Transverse colon (tissue), 4 donors: Measurements from ENCODE around the gene CD74. TPM values are rescaled to one million over a fixed set of nuclear protein-coding genes. Genes with fewer than 3 reads are reported as not detected.
"Not testable (repeated sequence)": the region's sequence is repeated elsewhere in the genome, so short reads cannot be mapped to it uniquely, and the experiment has no call there.

Source experiments
- DNase-seq: peaks from one replicate; pipeline ENCODE4 v3.0.0-alpha.2; 2019
- H3K27ac ChIP-seq, 4 donors: fragments of 200-600 bp; sonication (generic); 2 replicates each; pipeline ENCODE4 v1.5.1; 2016 to 2018; ENCODE audit warnings: inconsistent platforms in 4 of 4
- H3K27me3 ChIP-seq: fragments of 200-600 bp; sonication (generic); 2 replicates; pipeline ENCODE4 v1.5.1; 2017; ENCODE audit warnings: inconsistent platforms
- H3K36me3 ChIP-seq, 4 donors: fragments of 200-600 bp; sonication (generic); 2 replicates each; pipeline ENCODE4 v1.5.1; 2017 to 2019; ENCODE audit warnings: inconsistent platforms in 4 of 4
- H3K4me1 ChIP-seq, 4 donors: fragments of 200-600 bp; sonication (generic); 2 replicates each; pipeline ENCODE4 v1.5.1; 2017 to 2020; ENCODE audit warnings: inconsistent platforms in 4 of 4
- H3K4me3 ChIP-seq, 4 donors: fragments of 200-600 bp; sonication (generic); 1 replicate in 1 of 4; 2 replicates in 3 of 4; pipeline versions ENCODE4 v1.5.1 to v1.6.1; 2017 to 2019; ENCODE audit warnings: inconsistent platforms in 4 of 4
- H3K9me3 ChIP-seq, 2 donors: fragments of 200-600 bp; sonication (generic); 2 replicates each; pipeline ENCODE4 v1.5.1; 2017 to 2019; ENCODE audit warnings: inconsistent platforms in 2 of 2
- CTCF ChIP-seq, 5 experiments: fragments of 200-600 bp in 3 of 5; fragments of 450-650 bp in 2 of 5; sonication (generic) in 3 of 5; IDR thresholded peaks; 1 replicate in 2 of 5; 2 replicates in 3 of 5; pipeline ENCODE4 v1.5.1; 2016 to 2017; ENCODE audit warnings: antibody characterized with exemption in 5 of 5, inconsistent platforms in 3 of 5, mild to moderate bottlenecking in 2 of 5, moderate library complexity in 1 of 5
- EP300 ChIP-seq: sonication (generic); formaldehyde crosslinking; IDR thresholded peaks from one replicate; pipeline ENCODE4 v1.6.1; 2017; ENCODE audit warnings: antibody characterized with exemption, low read depth
- POLR2A ChIP-seq: fragments of 450-650 bp; IDR thresholded peaks from one replicate; pipeline ENCODE4 v1.6.1; 2016; ENCODE audit warnings: antibody characterized with exemption, mild to moderate bottlenecking, moderate library complexity
- POLR2AphosphoS5 ChIP-seq, 3 donors: sonication (generic); formaldehyde crosslinking; IDR thresholded peaks; one replicate each; pipeline ENCODE4 v1.6.1; 2016; ENCODE audit warnings: antibody characterized with exemption in 3 of 3
- WGBS, 2 donors: methylation state at CpG; one replicate each; pipeline ENCODE4 v1.1.5; 2018; ENCODE audit warnings: low coverage in 1 of 2; 5-methylcytosine and 5-hydroxymethylcytosine counted together
- in situ Hi-C, 4 donors: fragments of 200-750 bp; cut with MboI; loops; one replicate each; pipeline versions ENCODE4 v1.15.0 to v1.15.1; 2017; ENCODE audit warnings: low sequenced_read_pairs in 3 of 4, low pct_ligation_motif_present in 1 of 4, low pct_unique_long_range_greater_than_20kb in 1 of 4
- intact Hi-C: fragments of 100-400 bp; cut with DNase I; formaldehyde crosslinking; loops from one replicate; pipeline ENCODE4 v1.15.1; 2023; ENCODE audit warnings: low total_unique reads
- total RNA-seq, 4 donors: library from RNA; depleted of rRNA; stranded (reverse); fragments of >200 nt; gene quantifications; one replicate each; pipeline ENCODE4 v1.1.0, GENCODE V29; 2016

Gene CD74
- total RNA-seq, 4 donors from 2014 or later, result 54.3 to 451 (median 259) TPM

GRCh38 chr5:150457562-150458240 lies 45.0 kb upstream of the CD74 start:
- TF ChIP-seq EP300, result no peak
- no peak for TF ChIP-seq POLR2AphosphoS5 (IDR thresholded peaks at IDR 0.05)
- no peak for TF ChIP-seq CTCF (IDR thresholded peaks at IDR 0.05)
- no peak for TF ChIP-seq POLR2A

GRCh38 chr5:150457121-150457520 lies 44.4 kb upstream of the CD74 start:
- Histone ChIP-seq H3K4me3 (no peak overlapping the region), H3K4me1 (peaks cover 0 to 17% (median 7%) of the 10 kb centered on the region in 4 donors), H3K36me3 (no peaks in the 10 kb centered on the region), H3K9me3 (no peaks in the 10 kb centered on the region), H3K27ac (no peak overlapping the region), H3K27me3 (no peaks in the 10 kb centered on the region)
- in situ Hi-C loops, result loop anchor here (10.0 to 25.0 kb wide), 3 partner anchors 78 to 205 kb away; partner anchors contain the start of gene MYOZ3 (in 3 of the 4)
- DNase-seq, result no peak
- no peak for TF ChIP-seq POLR2A
- no peak for TF ChIP-seq EP300
- no peak for TF ChIP-seq CTCF (IDR thresholded peaks at IDR 0.05)
- TF ChIP-seq POLR2AphosphoS5 (IDR thresholded peaks at IDR 0.05), result no peak
- 63 to 65% methylated on average over 6 of the region's 6 CpGs for WGBS, 2 donors
- intact Hi-C loops, result loop anchor here (5.0 to 10.0 kb wide), 3 partner anchors 65 to 198 kb away; no protein-coding TSS in a partner anchor

More at GRCh38 chr5:150457562-150458240, 45.0 kb upstream of the CD74 start:
- no peaks in the 10 kb centered on the region for H3K27me3 ChIP-seq
- in situ Hi-C loops, result loop anchor here (10.0 to 25.0 kb wide), 3 partner anchors 77 to 205 kb away; partner anchors contain the start of gene MYOZ3 (in 3 of the 4)
- WGBS, 2 donors, result 89% methylated on average over 16 of the region's 16 CpGs; no CpG with 5 or more reads in 1 of the 2 donors
- no peaks in the 10 kb centered on the region for H3K36me3 ChIP-seq
- no peak overlapping the region for H3K27ac ChIP-seq
- no peaks in the 10 kb centered on the region for H3K9me3 ChIP-seq
- H3K4me1 ChIP-seq, result peaks cover 0 to 17% (median 7%) of the 10 kb centered on the region in 4 donors
- DNase-seq, result no peak
- intact Hi-C loops, result loop anchor here (5.0 to 10.0 kb wide), 3 partner anchors 65 to 197 kb away; no protein-coding TSS in a partner anchor
- no peak overlapping the region for H3K4me3 ChIP-seq

- Histone ChIP-seq H3K27ac (no peak overlapping the region), H3K4me1 (peaks cover 0 to 15% (median 7%) of the 10 kb centered on the region in 4 donors), H3K27me3 (no peaks in the 10 kb centered on the region), H3K36me3 (no peaks in the 10 kb centered on the region), H3K9me3 (no peaks in the 10 kb centered on the region), H3K4me3 (no peak overlapping the region)
- WGBS, 2 donors, result 68 to 79% methylated on average over 4 to 9 of the region's 9 CpGs
- in situ Hi-C loops (loop anchor here (10.0 to 25.0 kb wide), 3 partner anchors 80 to 208 kb away; partner anchors contain the start of gene MYOZ3 (in 3 of the 4)), intact Hi-C loops (loop anchor here (5.0 to 10.0 kb wide), 3 partner anchors 68 to 200 kb away; no protein-coding TSS in a partner anchor)
- DNase-seq, result no peak
- TF ChIP-seq CTCF (IDR thresholded peaks at IDR 0.05) (no peak), EP300 (no peak), POLR2AphosphoS5 (IDR thresholded peaks at IDR 0.05) (no peak), POLR2A (no peak)
These were observed 42.0 kb upstream of the CD74 start for GRCh38 chr5:150454492-150455229.

GRCh38 chr5:150454027-150454426 lies 41.3 kb upstream of the CD74 start:
- 70 to 73% methylated on average over 2 to 8 of the region's 8 CpGs for WGBS, 2 donors
- intact Hi-C loops, result loop anchor here (10.0 kb wide), 1 partner anchor 201 kb away; no protein-coding TSS in a partner anchor

More at GRCh38 chr5:150454027-150454426, 41.3 kb upstream of the CD74 start:
- in situ Hi-C loops, result loop anchor here (10.0 to 25.0 kb wide), 3 partner anchors 81 to 208 kb away; partner anchors contain the start of gene MYOZ3 (in 3 of the 4)
- not testable (repeated sequence) for H3K4me3 ChIP-seq, H3K27me3 ChIP-seq, DNase-seq, H3K27ac ChIP-seq, H3K9me3 ChIP-seq, H3K36me3 ChIP-seq
- H3K4me1 ChIP-seq, result peaks cover 0 to 10% (median 5%) of the 10 kb centered on the region in 4 donors
